NCI-H2196 treated with DMSO at 0.1 percent for 48 hours (cell line): ENCODE results near the gene SCNN1A.

Experiments used
- DNase-seq: peaks from one replicate; lab custom pipeline; 2025; ENCODE audit not compliant: unreplicated experiment; lab: John Stamatoyannopoulos, UW

The SCNN1A gene

DNA sequence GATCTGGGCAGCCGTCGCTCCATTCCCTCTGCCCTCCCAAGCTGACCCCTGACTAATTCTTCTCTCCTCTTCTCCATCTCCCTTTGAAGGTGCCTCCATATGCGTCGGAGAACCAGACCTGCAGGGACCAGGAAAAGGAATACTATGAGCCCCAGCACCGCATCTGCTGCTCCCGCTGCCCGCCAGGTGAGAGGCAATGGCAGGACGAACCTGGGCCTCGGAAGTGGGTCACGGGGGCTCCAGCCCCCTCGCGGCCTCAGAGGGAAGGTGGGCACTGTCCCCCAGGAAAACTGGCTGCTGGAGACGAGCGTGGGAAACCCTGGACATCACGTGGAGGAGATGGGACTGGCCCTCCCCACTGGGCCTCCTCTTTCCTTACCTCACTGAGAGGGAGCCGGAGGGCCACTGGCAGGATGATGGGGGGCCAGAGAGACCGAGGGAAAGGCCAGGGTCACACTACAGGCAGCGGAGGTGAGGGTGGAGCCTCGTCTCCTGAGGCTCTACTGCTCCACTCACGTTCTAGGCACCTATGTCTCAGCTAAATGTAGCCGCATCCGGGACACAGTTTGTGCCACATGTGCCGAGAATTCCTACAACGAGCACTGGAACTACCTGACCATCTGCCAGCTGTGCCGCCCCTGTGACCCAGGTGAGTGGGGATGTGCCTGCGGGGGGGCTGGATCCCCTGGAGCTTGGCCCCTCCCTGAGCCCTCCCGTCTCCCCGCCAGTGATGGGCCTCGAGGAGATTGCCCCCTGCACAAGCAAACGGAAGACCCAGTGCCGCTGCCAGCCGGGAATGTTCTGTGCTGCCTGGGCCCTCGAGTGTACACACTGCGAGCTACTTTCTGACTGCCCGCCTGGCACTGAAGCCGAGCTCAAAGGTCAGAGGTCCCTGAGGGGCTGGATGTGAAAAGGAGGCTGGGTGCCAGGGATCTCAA is 9.4 kb upstream of the SCNN1A start:
- DNase-seq, result no peak

DNA sequence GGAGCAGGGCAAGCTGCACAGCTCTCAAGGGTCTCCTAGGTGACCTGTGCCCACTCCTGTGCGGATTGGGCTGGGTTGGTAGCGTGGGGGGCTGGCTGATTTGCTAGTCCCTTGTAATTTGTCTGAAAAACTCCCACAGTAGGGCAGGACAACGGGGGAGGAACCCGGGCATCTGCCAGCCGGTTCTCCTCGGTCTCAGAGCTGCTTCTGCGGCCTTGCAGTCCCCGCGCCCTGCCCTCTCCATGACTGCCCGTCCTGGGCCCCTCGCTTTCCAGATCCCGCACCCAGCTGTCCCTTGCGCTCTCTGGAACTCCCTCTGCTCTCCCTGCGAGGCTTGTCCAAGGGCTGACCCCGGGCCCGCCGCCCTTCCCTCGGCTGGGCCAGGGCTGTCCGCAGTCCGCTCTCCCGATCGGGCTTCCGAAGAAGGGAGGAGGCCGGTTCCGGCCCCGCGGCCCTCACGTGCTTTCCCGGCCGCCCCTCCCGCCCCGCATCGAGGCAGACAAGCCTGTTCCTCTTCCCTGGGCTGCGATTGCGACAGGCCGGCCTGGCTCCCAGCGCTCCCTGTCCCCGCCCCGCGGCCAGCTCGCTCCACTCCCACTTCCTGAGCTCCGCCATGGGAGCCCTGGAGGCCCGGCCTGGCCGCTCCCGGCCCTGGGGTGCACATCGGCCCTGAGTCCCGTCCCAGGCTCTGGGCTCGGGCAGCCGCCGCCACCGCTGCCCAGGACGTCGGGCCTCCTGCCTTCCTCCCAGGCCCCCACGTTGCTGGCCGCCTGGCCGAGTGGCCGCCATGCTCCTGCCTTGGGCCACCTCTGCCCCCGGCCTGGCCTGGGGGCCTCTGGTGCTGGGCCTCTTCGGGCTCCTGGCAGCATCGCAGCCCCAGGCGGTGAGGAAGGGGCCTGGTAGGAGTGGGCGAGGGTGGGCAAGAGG is 8.5 kb upstream of the SCNN1A start, which contains the start of gene LTBR:
Gene LTBR, plus strand, starts transcription at position 591 of the 927 bp plus-strand sequence. Its CDS starts 197 bp downstream, at position 788.
- DNase-seq, result peak; percentile 36

DNA sequence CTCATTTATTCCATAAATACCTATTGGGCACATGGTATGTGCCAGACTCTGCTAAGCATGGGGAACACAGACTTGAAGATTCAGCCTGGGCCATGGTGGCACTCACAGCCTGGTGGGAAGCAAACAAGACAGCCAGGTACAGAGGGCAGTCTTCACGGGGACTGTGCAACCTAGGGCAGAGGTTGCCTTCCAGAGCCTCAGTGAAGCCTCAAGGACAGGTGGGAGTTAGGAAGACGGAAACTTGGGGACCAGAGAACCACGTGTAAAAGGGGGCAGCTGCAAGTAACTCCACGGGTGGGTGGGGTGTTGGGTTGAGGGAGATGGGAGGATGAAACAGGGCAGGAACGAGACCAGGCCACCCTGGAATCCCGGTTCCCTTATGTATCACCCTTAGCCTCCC is 7.6 kb upstream of the SCNN1A start:
- no peak for DNase-seq

DNA sequence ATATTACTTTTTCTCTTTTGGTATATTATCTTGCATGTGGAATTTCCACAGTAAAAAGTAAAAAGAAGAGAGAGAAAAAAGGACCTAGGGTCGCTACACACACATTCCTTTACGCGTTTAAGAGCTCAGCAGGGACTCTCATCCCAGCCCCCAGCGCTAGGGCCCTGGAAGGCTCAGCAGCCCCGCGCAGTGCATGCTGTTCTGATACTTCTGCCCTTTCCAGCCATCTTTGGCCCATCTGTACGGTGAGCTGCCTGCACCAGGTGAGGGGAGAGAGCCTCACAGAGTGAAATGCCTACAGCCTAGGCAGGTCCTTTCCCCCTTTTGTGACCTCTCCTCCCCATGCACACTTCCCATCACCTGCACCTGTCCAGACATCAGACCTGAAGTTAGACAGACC is 7.0 kb upstream of the SCNN1A start:
- DNase-seq, result no peak

DNA sequence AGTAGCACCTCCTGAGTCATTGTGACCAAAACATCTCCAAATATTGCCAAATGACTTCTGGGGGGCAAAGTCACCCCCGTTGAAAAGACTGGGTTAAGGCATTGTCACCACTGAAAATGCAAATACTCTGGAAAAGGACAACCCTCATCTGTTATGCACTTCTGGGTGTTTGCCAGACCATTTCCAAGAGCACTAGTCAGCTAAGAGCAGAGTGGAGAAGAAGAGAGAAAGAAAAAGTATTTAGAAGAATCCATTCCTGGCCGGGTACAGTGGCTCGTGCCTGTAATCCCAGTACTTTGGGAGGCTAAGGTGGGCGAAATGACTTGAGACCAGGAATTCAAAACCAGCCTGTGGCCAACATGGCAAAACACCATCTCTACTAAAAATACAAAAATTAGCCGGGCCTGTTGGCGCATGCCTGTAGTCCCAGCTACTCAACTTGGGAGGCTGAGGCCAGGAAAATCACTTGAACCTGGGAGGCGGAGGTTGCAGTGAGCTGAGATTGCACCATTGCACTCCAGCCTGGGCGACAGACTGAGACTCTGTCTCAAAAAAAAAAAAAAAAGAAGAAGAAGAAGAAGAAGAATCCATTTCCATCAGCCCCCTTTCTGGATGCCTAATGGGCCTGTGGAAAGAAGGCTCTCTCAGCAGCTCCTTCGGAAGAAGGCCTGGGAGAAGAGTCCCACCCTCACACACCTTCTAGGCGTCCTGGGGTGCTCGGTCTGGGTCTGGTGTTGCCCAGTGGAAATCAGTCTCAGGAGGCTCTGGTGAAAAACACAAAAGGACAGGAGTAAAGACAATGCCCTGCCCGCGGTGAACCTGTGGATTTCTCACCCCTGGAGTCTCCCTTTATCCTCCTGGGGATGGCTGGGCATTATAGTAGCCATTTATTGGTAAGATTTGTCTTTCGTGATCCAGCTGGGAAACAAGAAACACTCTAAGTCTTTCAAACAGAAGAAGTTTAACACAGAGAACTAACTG is 5.1 kb upstream of the SCNN1A start:
- no peak for DNase-seq

DNA sequence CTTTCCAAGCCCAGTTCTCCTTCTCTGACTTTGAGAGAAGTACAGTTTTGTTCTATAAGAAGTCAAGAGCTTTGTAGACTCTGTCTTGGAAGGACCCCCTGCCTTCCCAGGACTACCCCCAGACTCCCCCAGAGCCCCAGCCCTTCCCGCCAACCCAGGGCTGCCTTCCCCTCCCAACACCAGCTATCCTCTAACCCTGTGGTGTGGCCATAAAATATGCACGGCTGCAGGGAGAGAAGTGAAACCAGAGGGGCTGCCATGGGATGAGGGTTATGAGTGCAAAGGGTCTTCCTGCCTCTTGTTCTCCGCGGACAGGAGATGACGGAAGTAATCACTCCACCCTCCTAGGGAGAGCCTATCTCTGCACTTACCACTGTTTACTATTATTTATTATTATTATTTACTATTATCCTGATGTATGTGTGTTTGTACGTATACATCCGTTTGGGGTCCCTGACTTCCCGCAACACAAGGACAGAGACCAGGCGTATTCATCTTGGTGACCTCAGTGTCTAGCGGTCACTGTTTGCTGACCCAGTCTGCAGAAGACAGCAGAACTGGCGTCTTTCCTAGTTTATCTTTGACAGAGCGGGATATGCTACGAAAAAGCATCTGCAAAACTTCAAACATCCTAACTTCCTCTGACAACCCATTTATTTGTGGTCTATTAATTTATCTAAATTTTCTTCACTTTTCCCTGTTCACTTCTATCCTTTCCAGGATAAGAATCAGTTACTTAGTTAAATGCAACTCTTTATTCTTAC is 3.5 kb upstream of the SCNN1A start:
- no peak for DNase-seq

DNA sequence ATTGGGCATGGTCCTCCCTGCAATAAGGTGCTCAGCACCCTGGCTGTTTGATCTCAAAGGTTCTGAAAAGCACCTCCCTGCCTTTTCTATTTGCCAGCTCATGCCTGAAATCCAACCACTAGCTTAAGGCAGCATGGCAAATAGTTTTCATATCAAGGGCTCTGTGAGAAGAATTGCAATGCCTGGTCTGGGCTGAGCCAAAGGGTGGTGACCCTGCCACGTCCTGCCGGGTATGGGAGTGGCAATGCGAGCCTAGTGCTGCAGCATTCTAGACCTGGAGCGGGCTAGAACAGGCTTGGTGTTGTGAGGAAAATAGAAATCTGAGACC is 2.3 kb upstream of the SCNN1A start:
- DNase-seq, result no peak

DNA sequence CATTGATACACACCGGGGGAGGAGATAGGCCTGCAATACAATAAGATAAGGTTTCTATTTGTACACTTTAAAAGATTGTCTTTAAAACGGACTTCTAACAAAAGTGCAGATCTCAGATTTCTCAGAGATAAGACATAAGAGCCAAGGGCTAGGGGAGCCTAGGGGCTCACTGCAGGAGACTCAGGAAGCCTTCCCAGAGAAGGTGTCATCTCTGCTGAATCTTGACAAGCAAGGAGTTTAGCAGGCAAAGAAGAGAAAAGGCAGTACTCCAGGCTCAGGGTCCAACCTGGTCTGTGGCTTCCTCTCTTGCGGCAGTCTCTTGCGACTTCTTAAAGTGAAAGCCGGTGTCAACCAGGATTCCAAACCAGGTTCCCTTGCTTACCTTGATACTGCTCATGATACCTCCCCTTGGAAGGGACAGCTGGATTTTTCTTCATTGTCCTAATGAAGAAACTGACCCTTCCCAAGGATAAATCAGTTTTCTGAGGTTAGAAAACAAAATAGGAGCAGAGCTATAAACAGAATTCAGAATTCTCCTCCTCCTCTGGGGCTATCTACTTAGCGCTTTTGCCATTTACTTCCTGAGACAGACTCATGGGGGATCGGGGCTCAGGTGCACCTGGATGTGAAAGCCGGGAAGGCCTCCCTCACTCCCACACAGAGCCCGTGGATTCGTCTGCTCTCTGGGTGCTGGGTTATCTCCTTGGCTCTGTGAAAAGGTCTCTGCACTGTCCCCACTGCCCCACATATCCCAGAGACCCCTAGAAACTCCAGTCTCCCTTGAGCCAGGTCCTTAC is 1.7 kb upstream of the SCNN1A start:
- no peak for DNase-seq

DNA sequence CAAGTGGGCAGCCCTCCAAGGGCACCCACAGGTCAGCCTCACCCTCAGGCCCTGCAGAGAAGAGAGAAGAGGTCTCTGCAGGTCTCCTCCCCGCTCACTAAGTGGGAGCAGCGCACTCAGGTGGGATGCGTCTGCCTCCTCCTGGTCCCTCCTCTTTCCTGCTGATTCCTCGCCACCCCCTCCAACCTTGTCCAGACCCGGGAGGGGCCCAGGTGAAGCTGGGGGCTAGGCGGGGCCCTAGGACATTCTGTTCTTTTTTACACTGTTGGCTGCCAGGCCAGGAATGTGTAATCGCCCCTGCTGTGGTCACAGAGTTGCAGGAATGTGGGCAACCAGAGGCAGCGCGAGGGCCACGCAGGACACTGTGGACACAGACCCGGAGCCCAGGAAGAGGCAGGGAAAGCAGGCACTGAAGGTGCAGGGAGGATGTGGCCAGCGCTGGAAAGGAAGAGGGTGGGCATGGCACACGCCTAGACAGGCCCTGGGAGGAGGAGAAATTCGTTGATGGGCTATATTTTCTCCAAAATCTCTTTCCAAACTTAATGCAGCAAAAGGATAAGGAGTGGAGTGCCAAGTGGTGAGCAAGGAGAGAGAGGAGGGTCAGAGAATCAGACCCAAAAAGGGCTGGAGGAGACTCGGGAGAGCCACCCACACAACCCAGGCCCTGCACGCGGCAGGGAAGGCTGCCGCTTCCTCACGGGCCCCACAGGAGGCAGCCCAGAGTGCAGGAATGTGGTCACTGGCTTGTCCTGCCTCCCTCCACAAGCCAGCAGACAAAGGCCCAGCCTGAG is 911 bp upstream of the SCNN1A start:
- DNase-seq, result no peak

DNA sequence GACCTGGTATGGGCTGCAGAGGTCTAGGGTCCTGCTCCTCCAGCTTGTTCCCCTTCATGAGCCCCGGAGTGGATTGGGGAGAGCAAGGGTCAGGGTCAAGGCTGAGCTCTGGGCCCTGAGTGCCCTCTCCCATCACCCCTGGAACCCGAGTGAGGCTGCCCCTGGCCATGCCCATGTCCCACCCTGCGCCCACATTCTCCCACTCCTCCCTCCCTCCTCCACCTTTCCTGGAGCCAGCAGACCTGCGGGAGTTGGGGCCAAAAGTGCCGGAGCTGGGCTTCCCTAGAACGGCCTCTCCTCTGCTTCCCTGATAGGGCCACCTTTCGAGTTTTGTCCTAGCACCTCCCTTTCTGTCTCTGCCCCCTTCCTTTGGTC is 590 bp downstream of the SCNN1A start:
- no peak for DNase-seq

DNA sequence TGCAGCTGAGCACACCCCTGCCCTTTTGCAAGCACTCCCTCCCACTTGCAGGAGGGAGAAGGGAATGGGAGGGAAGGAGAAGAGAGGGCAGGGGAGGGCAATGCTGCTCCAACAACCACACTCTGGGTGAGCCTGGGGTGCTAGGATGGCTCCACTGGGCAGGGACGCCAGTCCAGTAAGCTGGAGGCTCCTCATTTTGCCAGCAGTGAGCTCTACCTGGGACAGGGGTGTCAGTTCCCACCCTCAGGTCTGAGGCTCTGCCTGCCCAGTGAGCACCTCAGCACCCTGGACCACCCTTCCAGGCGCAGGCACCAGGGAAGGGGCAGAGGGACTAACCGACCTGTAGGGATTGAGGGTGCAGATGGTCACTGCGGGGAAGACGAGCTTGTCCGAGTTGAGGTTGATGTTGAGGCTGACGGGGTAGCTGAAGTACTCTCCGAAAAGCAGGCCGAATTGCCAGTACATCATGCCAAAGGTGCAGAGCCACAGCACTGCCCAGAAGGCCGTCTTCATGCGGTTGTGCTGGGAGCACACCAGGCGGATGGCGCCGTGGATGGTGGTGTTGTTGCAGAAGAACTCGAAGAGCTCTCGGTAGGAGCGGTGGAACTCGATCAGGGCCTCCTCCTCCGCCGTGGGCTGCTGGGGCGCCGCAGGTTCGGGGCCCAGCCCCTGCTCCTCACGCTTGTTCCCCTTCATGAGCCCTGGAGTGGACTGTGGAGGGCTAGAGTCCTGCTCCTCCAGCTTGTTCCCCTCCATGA is 1.2 kb downstream of the SCNN1A start:
- DNase-seq, result no peak

DNA sequence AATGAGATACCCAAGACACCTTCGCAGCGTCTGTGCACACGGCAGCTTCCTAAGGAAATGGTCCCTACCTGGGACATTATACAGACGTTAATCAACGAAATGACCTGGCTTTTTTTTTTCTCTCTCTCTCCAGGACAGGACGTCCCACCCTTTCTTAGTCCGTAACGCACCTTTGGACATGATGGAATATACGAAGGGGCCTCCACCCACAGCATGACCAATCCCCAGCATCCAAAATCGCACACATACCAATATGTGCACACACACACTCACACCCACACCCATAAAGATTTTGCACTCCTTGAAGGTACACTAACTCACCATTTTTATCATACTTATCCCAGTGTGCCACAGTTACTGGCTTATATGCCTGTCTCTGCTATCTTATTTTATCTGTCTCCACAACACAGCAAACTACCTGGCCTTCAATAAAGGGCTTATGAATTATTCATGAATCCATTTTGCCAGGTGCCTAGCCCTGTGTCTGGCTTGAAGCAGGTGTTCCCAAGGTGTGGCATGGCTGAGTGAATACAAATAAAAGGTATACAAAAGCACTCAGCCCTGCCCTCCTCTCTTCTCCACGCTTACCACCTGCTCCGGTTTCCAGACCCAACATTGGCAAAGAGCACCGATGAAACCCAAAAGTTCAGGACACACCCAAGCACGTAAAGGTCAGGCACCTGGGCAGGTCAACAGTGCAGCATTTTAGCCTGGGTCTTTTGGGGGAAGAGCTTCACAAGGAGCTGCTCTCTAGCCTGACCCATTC is 2.2 kb downstream of the SCNN1A start:
- peak; percentile 39 for DNase-seq

DNA sequence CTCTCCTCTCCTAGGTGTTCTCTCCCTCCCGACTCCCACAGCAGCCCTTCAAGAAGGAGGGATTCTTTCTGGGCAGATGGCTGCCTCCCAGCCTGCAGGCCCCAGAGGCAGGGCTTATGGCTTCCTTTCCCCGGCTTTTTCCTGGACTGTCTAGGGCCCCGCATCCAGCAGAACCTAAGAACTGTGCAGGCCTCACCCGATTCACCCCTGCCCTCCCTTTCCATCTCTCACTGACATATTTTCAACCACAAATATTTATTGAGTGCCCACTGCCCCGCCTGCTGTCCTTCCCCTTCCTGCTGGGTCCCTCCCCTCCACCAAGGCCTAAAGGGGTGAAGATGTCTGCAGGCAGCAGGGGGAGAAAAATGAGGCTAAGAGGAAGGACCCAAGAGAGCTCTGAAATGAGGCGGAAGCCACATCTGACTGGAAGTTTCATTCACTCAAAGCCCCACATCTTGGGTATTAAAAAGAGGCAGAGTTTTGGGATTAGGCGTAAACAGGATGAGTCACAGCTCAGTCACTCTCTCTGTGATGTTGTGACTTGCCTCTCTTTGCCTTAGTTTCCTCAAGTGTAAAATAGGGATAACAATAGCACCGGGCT is 2.9 kb downstream of the SCNN1A start:
- DNase-seq, result peak; percentile 64

DNA sequence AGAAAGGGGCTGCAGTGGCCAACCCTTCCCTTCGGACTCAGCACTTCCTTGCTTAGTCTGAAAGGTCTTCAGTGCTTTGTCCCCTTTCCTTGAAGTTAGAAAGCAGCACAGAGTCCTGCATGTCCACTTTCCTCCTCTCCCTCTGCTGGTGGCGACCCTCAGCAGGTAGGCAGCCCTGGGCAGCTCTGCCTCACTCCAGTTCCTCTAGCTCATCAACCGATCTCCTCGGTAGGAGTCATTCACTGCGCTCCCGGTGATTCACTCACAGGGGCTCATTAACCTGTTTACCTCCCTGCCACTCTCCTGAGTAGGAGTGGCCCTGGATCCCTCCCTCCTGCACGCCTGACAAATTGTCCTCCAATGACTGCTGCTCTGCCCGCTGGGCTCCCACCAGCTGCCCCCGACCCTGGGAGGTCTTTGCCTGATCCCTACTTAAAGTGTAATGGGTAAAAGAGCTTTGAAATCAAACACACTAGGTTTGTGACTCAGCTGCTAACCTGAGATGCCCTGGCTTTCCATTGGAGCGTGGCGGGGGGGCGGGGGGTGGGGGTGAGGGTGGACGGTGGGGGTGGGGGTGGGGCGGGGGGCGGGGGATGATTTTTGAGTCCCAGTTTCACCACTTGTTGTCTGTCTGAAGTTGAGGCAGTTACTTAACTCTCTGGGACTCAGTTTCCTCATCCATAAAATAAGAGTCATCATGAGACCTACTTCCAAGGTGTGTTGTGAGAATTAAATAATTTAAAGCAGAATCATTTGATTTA is 4.2 kb downstream of the SCNN1A start:
- DNase-seq, result peak; percentile 66

DNA sequence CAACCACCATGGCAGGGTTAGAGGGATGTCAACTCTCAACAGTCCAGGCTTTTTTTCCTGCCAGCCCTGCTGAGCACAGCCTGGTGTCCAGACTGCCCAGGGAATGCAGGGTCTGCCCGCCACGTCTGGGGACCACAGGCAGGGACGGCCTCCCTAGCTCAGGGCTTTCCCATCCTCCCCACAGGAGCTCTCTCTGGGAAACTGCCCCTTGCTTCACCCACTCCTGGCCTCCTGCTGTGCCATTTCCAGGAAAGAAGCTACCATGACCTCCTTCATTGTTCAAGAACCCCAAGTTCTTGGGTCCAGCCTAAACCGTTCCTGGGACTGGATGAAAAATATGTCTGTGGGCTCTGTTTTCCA is 4.8 kb downstream of the SCNN1A start:
- no peak for DNase-seq
